Kidney epithelial cell (primary cell): Measurements from ENCODE around the gene OR5AN1. TPM values are rescaled to one million over a fixed set of nuclear protein-coding genes. Genes with fewer than 3 reads are reported as not detected.
"Not testable (repeated sequence)": the region's sequence is repeated elsewhere in the genome, so short reads cannot be mapped to it uniquely, and the experiment has no call there.

Experiments
- DNase-seq: peaks from one replicate; pipeline ENCODE4 v3.0.0-alpha.2; 2010; ENCODE audit warnings: low read depth
- H3K27me3 ChIP-seq: 2 replicates; pipeline ENCODE4 v1.6.0; 2011; ENCODE audit warnings: low read length; ENCODE audit not compliant: control insufficient read depth, insufficient read depth
- H3K36me3 ChIP-seq: 2 replicates; pipeline ENCODE4 v1.5.1; 2011; ENCODE audit warnings: low read length; ENCODE audit not compliant: control insufficient read depth, insufficient read depth
- H3K4me3 ChIP-seq: 2 replicates; pipeline ENCODE4 v1.5.1; 2011; ENCODE audit warnings: low read depth, mild to moderate bottlenecking, control low read depth, low read length
- CTCF ChIP-seq: IDR thresholded peaks from 2 replicates; pipeline ENCODE4 v1.5.1; 2011; ENCODE audit warnings: mild to moderate bottlenecking, moderate library complexity, low read length, control low read depth, inconsistent platforms; ENCODE audit not compliant: insufficient read depth, poor library complexity, severe bottlenecking
- total RNA-seq: library from RNA; depleted of rRNA; stranded (reverse); fragments of >200 nt; gene quantifications from 2 replicates; pipeline ENCODE4 v1.2.3, GENCODE V29; 2015

Gene OR5AN1
- total RNA-seq, 1 donor from 2014 or later, result not detected

- no peak for DNase-seq
Observed at GRCh38 chr11:59356561-59356960, 2.1 kb upstream of the OR5AN1 start.

GRCh38 chr11:59358020-59358419, 675 bp upstream of the OR5AN1 start:
- no peak for TF ChIP-seq CTCF
- H3K4me3 ChIP-seq, result no peak overlapping the region
- no peak for DNase-seq
- no peaks in the 10 kb centered on the region for H3K27me3 ChIP-seq
- no peaks in the 10 kb centered on the region for H3K36me3 ChIP-seq

More at GRCh38 chr11:59356561-59356960, 2.1 kb upstream of the OR5AN1 start:
- Histone ChIP-seq H3K4me3 (no peak overlapping the region), H3K36me3 (no peaks in the 10 kb centered on the region), H3K27me3 (no peaks in the 10 kb centered on the region)
- TF ChIP-seq CTCF, result no peak

GRCh38 chr11:59365232-59366018, 6.7 kb downstream of the OR5AN1 start:
- no peak for TF ChIP-seq CTCF
- no peak overlapping the region for H3K4me3 ChIP-seq
- DNase-seq, result no peak

GRCh38 chr11:59368238-59369022, 9.7 kb downstream of the OR5AN1 start:
- Histone ChIP-seq H3K27me3 (no peaks in the 10 kb centered on the region), H3K4me3 (no peak overlapping the region), H3K36me3 (no peaks in the 10 kb centered on the region)
- TF ChIP-seq CTCF, result no peak
- DNase-seq, result no peak

More at GRCh38 chr11:59365232-59366018, 6.7 kb downstream of the OR5AN1 start:
- no peaks in the 10 kb centered on the region for H3K36me3 ChIP-seq
- no peaks in the 10 kb centered on the region for H3K27me3 ChIP-seq

GRCh38 chr11:59372324-59372723, 13.6 kb downstream of the OR5AN1 start:
- H3K4me3 ChIP-seq, H3K36me3 ChIP-seq, DNase-seq, H3K27me3 ChIP-seq: not testable (repeated sequence)

GRCh38 chr11:59380263-59381059, 21.8 kb downstream of the OR5AN1 start:
- H3K4me3 ChIP-seq, result no peak overlapping the region
- TF ChIP-seq CTCF, result no peak
- H3K27me3 ChIP-seq, result no peaks in the 10 kb centered on the region
- no peak for DNase-seq
- no peaks in the 10 kb centered on the region for H3K36me3 ChIP-seq
